GM18520 (cell line): ENCODE results near the gene FIG4.
A peak's percentile ranks its signal among the peaks of the same experiment; 100 is the strongest.
"Not testable (repeated sequence)": the region's sequence is repeated elsewhere in the genome, so short reads cannot be mapped to it uniquely, and the experiment has no call there.

ENCODE experiments used
- ATAC-seq: cut with Tn5 transposase; IDR thresholded peaks from one replicate; pipeline ENCODE4 v1.9.1; 2021; ENCODE audit not compliant: unreplicated experiment

FIG4 gene

GRCh38 chr6:109701774-109702173 is 10.7 kb downstream of the FIG4 start:
- ATAC-seq, result no peak

- ATAC-seq, result no peak
Measured at GRCh38 chr6:109702791-109703190, 11.7 kb downstream of the FIG4 start.

GRCh38 chr6:109705258-109705657 is 14.2 kb downstream of the FIG4 start:
- ATAC-seq, result peak; percentile 71

- ATAC-seq, result no peak
Measured at GRCh38 chr6:109706513-109706912, 15.4 kb downstream of the FIG4 start.

- ATAC-seq, result not testable (repeated sequence)
Measured at GRCh38 chr6:109708099-109708498, 17.0 kb downstream of the FIG4 start.

- ATAC-seq, result no peak
Measured at GRCh38 chr6:109713097-109713496, 22.0 kb downstream of the FIG4 start.

- no peak for ATAC-seq
Measured at GRCh38 chr6:109714166-109714565, 23.1 kb downstream of the FIG4 start.

GRCh38 chr6:109714611-109715010 is 23.5 kb downstream of the FIG4 start:
- no peak for ATAC-seq

- no peak for ATAC-seq
Measured at GRCh38 chr6:109715616-109716015, 24.5 kb downstream of the FIG4 start.

GRCh38 chr6:109717971-109718370 is 26.9 kb downstream of the FIG4 start:
- ATAC-seq, result no peak

GRCh38 chr6:109718991-109719390 is 27.9 kb downstream of the FIG4 start:
- no peak for ATAC-seq

GRCh38 chr6:109720311-109720710 is 29.2 kb downstream of the FIG4 start:
- ATAC-seq, result no peak

GRCh38 chr6:109722011-109722410 is 30.9 kb downstream of the FIG4 start:
- ATAC-seq, result no peak

GRCh38 chr6:109722564-109723254 is 31.6 kb downstream of the FIG4 start:
- no peak for ATAC-seq

- not testable (repeated sequence) for ATAC-seq
Measured at GRCh38 chr6:109725250-109725649, 34.2 kb downstream of the FIG4 start.

GRCh38 chr6:109736273-109737025 is 45.4 kb downstream of the FIG4 start:
- no peak for ATAC-seq

- no peak for ATAC-seq
Measured at GRCh38 chr6:109738255-109738654, 47.2 kb downstream of the FIG4 start.

- ATAC-seq, result no peak
Measured at GRCh38 chr6:109738667-109739066, 47.6 kb downstream of the FIG4 start.

- ATAC-seq, result no peak
Measured at GRCh38 chr6:109739686-109740085, 48.6 kb downstream of the FIG4 start.

- no peak for ATAC-seq
Measured at GRCh38 chr6:109740787-109741186, 49.7 kb downstream of the FIG4 start.

GRCh38 chr6:109743739-109744138 is 52.6 kb downstream of the FIG4 start:
- ATAC-seq, result no peak

GRCh38 chr6:109744779-109745178 is 53.7 kb downstream of the FIG4 start:
- ATAC-seq, result not testable (repeated sequence)
